Uterus (tissue), 4 donors: Measurements from ENCODE around the gene TOM1. TPM values are rescaled to one million over a fixed set of nuclear protein-coding genes. Genes with fewer than 3 reads are reported as not detected.
A peak's percentile ranks its signal among the peaks of the same experiment; 100 is the strongest.

Source experiments
- DNase-seq, 2 donors: peaks; one replicate each; pipeline ENCODE4 v3.0.0-alpha.2; 2019 to 2020
- H3K27ac ChIP-seq, 2 donors: fragments of 200-600 bp; sonication (generic); 1 replicate in 1 of 2; 2 replicates in 1 of 2; pipeline ENCODE4 v1.5.1; 2016 to 2018
- H3K27me3 ChIP-seq, 2 donors: fragments of 200-600 bp; sonication (generic); one replicate each; pipeline ENCODE4 v1.5.1; 2018 to 2019; ENCODE audit warnings: control low read depth in 1 of 2
- H3K36me3 ChIP-seq, 2 donors: fragments of 200-600 bp; sonication (generic); one replicate each; pipeline ENCODE4 v1.5.1; 2019; ENCODE audit warnings: control low read depth in 1 of 2
- H3K4me1 ChIP-seq, 2 donors: fragments of 200-600 bp; sonication (generic); one replicate each; pipeline ENCODE4 v1.5.1; 2018 to 2019; ENCODE audit warnings: control low read depth in 1 of 2
- H3K4me3 ChIP-seq, 2 donors: fragments of 200-600 bp; sonication (generic); 1 replicate in 1 of 2; 2 replicates in 1 of 2; pipeline ENCODE4 v1.5.1; 2018 to 2019; ENCODE audit warnings: mild to moderate bottlenecking in 1 of 2
- H3K9me3 ChIP-seq, 2 donors: fragments of 200-600 bp; sonication (generic); one replicate each; pipeline ENCODE4 v1.5.1; 2019; ENCODE audit warnings: control low read depth in 1 of 2
- CTCF ChIP-seq, 4 experiments: fragments of 200-600 bp in 2 of 4; fragments of 450-650 bp in 2 of 4; sonication (generic) in 2 of 4; IDR thresholded peaks; one replicate each; pipeline ENCODE4 v1.5.1; 2016 to 2019; ENCODE audit warnings: antibody characterized with exemption in 4 of 4, mild to moderate bottlenecking in 2 of 4, moderate library complexity in 1 of 4
- POLR2A ChIP-seq, 2 donors: fragments of 450-650 bp; IDR thresholded peaks; one replicate each; pipeline ENCODE4 v1.6.1; 2016; ENCODE audit warnings: antibody characterized with exemption in 2 of 2, mild to moderate bottlenecking in 1 of 2, moderate library complexity in 1 of 2
- intact Hi-C: fragments of 100-400 bp; cut with DNase I; formaldehyde crosslinking; loops from one replicate; pipeline ENCODE4 v1.15.1; 2023; ENCODE audit warnings: low total_unique reads
- total RNA-seq, 4 donors: library from RNA; depleted of rRNA in 3 of 4; stranded (reverse); fragments of >200 nt in 3 of 4; gene quantifications; one replicate each; pipeline versions ENCODE4 v1.1.0 to v1.2.4, GENCODE V29; 2014 to 2023
- donor health status: DM: yes; HTN: yes; CAD: no.

TOM1 gene
- total RNA-seq, 4 donors from 2014 or later = 21.3 to 66.7 (median 52.5) TPM

GRCh38 chr22:35311551-35311999, 11.9 kb downstream of the TOM1 start:
- Histone ChIP-seq H3K27ac (no peak overlapping the region), H3K4me3 (no peak overlapping the region), H3K36me3 (no peaks in the 10 kb centered on the region), H3K4me1 (peaks cover 0 to 22% of the 10 kb centered on the region in 2 donors), H3K27me3 (no peaks in the 10 kb centered on the region), H3K9me3 (no peaks in the 10 kb centered on the region)
- TF ChIP-seq POLR2A (IDR thresholded peaks at IDR 0.05) (no peak), CTCF (IDR thresholded peaks at IDR 0.05) (no peak)
- intact Hi-C loops = no loop called here
- DNase-seq = no peak

- TF ChIP-seq POLR2A (IDR thresholded peaks at IDR 0.05) (no peak), CTCF (IDR thresholded peaks at IDR 0.05) (no peak)
- Histone ChIP-seq H3K4me1 (peaks cover 0 to 22% of the 10 kb centered on the region in 2 donors), H3K27ac (peak overlapping the region; percentile 23 to 25), H3K27me3 (no peaks in the 10 kb centered on the region), H3K36me3 (no peaks in the 10 kb centered on the region), H3K4me3 (no peak overlapping the region), H3K9me3 (no peaks in the 10 kb centered on the region)
- no peak for DNase-seq
- intact Hi-C loops = no loop called here
These were observed 12.7 kb downstream of the TOM1 start for GRCh38 chr22:35312198-35313059.

GRCh38 chr22:35313311-35314121, 13.8 kb downstream of the TOM1 start:
- intact Hi-C loops = no loop called here
- H3K27me3 ChIP-seq = no peaks in the 10 kb centered on the region
- no peak overlapping the region for H3K4me3 ChIP-seq
- no peaks in the 10 kb centered on the region for H3K9me3 ChIP-seq
- TF ChIP-seq CTCF (IDR thresholded peaks at IDR 0.05) (no peak), POLR2A (IDR thresholded peaks at IDR 0.05) (no peak)
- H3K4me1 ChIP-seq = peaks cover 0 to 22% of the 10 kb centered on the region in 2 donors
- peak; percentile 8 to 48 for DNase-seq
- no peaks in the 10 kb centered on the region for H3K36me3 ChIP-seq
- peak overlapping the region; percentile 23 to 25 for H3K27ac ChIP-seq

- peak overlapping the region in 1 of 2 donors; percentile 23 for H3K27ac ChIP-seq
These were observed 14.7 kb downstream of the TOM1 start for GRCh38 chr22:35314161-35314942.

More at GRCh38 chr22:35314161-35314942, 14.7 kb downstream of the TOM1 start:
- intact Hi-C loops = no loop called here
- TF ChIP-seq POLR2A (IDR thresholded peaks at IDR 0.05) = no peak
- TF ChIP-seq CTCF (IDR thresholded peaks at IDR 0.05) = no peak
- H3K36me3 ChIP-seq = no peaks in the 10 kb centered on the region
- no peak overlapping the region for H3K4me3 ChIP-seq
- H3K27me3 ChIP-seq = no peaks in the 10 kb centered on the region
- H3K4me1 ChIP-seq = peaks cover 0 to 22% of the 10 kb centered on the region in 2 donors
- peak; percentile 12 to 13 for DNase-seq
- H3K9me3 ChIP-seq = no peaks in the 10 kb centered on the region
